ENCODE results near the gene BIRC2. TPM values are rescaled to one million over a fixed set of nuclear protein-coding genes. Genes with fewer than 3 reads are reported as not detected.

Gene BIRC2
- total and polyA plus RNA-seq, 2 experiments from 2014 or later, result 15.3 to 25.2 TPM

- Mint-ChIP-seq H3K27ac (no peak overlapping the region), H3K4me1 (no peaks in the 10 kb centered on the region), H3K4me3 (no peak overlapping the region), H3K9me3 (peaks cover 8% of the 10 kb centered on the region; the same call in 2 of the 3 replicates), H3K36me3 (ENCODE audit: low read depth) (peaks cover 41% of the 10 kb centered on the region), H3K27me3 (ENCODE audit: insufficient read depth, low read depth, poor library complexity) (no peaks in the 10 kb centered on the region)
- no peaks in the 10 kb centered on the region for H3K27me3 ChIP-seq (ENCODE audit: insufficient read depth)
- no peak overlapping the region for H2AFZ ChIP-seq
- TF ChIP-seq CREB1 (CRISPR knock-in tag; IDR thresholded peaks at IDR 0.05; ENCODE audit: low read depth), result no peak
- TF ChIP-seq EZH2 (IDR thresholded peaks at IDR 0.05; ENCODE audit: low read depth, unreplicated experiment), result no peak
- no peaks in the 10 kb centered on the region for H3K36me3 ChIP-seq (ENCODE audit: insufficient read depth)
- peaks cover 26% of the 10 kb centered on the region for H3K79me2 ChIP-seq (replicated peaks; ENCODE audit: insufficient read depth)
- no peak overlapping the region for H3K4me2 ChIP-seq
- no peaks in the 10 kb centered on the region for H3K9me2 ChIP-seq (ENCODE audit: insufficient read depth)
- no peak for DNase-seq (ENCODE audit: low spot score)
- H3K4me3 ChIP-seq, result no peak overlapping the region
- H3K4me1 ChIP-seq (ENCODE audit: insufficient read depth), result no peaks in the 10 kb centered on the region
- no peaks in the 10 kb centered on the region for H3F3A ChIP-seq (replicated peaks; ENCODE audit: low read depth)
- H4K20me1 ChIP-seq (replicated peaks; ENCODE audit: insufficient read depth), result peaks cover 8% of the 10 kb centered on the region; the same call in 1 of the 2 replicates
- ATAC-seq, result no peak
- no peak overlapping the region for H3K27ac ChIP-seq (ENCODE audit: low read depth)
Observed at GRCh38 chr11:102357116-102357515, 10.1 kb downstream of the BIRC2 start.

- peaks cover 8% of the 10 kb centered on the region; the same call in 1 of the 2 replicates for H4K20me1 ChIP-seq (replicated peaks; ENCODE audit: insufficient read depth)
- Mint-ChIP-seq H3K4me1 (no peaks in the 10 kb centered on the region), H3K4me3 (no peak overlapping the region), H3K9me3 (peaks cover 8% of the 10 kb centered on the region; the same call in 2 of the 3 replicates), H3K27me3 (ENCODE audit: insufficient read depth, low read depth, poor library complexity) (no peaks in the 10 kb centered on the region), H3K27ac (no peak overlapping the region), H3K36me3 (ENCODE audit: low read depth) (peaks cover 46% of the 10 kb centered on the region)
- H3K4me3 ChIP-seq, result no peak overlapping the region
- no peaks in the 10 kb centered on the region for H3F3A ChIP-seq (replicated peaks; ENCODE audit: low read depth)
- H3K4me2 ChIP-seq, result no peak overlapping the region
- H3K9me2 ChIP-seq (ENCODE audit: insufficient read depth), result no peaks in the 10 kb centered on the region
- peaks cover 26% of the 10 kb centered on the region for H3K79me2 ChIP-seq (replicated peaks; ENCODE audit: insufficient read depth)
- H2AFZ ChIP-seq, result no peak overlapping the region
- no peaks in the 10 kb centered on the region for H3K36me3 ChIP-seq (ENCODE audit: insufficient read depth)
- no peaks in the 10 kb centered on the region for H3K27me3 ChIP-seq (ENCODE audit: insufficient read depth)
- H3K27ac ChIP-seq (ENCODE audit: low read depth), result no peak overlapping the region
- H3K4me1 ChIP-seq (ENCODE audit: insufficient read depth), result no peaks in the 10 kb centered on the region
- ATAC-seq, result no peak
- no peak for DNase-seq (ENCODE audit: low spot score)
- TF ChIP-seq STAT1 (IDR thresholded peaks at IDR 0.05; ENCODE audit: unreplicated experiment) (no peak), JUNB (IDR thresholded peaks at IDR 0.05; ENCODE audit: unreplicated experiment) (no peak), ETS1 (IDR thresholded peaks at IDR 0.05) (no peak), CTCF (conservative IDR thresholded peaks at IDR 0.05; ENCODE audit: low read depth in 2 of 2) (no peak), REST (IDR thresholded peaks at IDR 0.05; ENCODE audit: unreplicated experiment) (no peak), ZNF331 (CRISPR knock-in tag; IDR thresholded peaks at IDR 0.05; ENCODE audit: low read depth) (no peak), NANOG (IDR thresholded peaks at IDR 0.05; ENCODE audit: borderline replicate concordance) (no peak), CREB1 (CRISPR knock-in tag; IDR thresholded peaks at IDR 0.05; ENCODE audit: low read depth) (no peak), POLR2AphosphoS5 (IDR thresholded peaks at IDR 0.05; ENCODE audit: low read depth) (no peak), ZNF114 (CRISPR knock-in tag; IDR thresholded peaks at IDR 0.05) (no peak)
Observed at GRCh38 chr11:102359372-102359771, 12.4 kb downstream of the BIRC2 start.

Data from GM23338 (cell line).